GM21723 (cell line): ENCODE data around the gene ADORA3.
"Not testable (repeated sequence)": the region's sequence is repeated elsewhere in the genome, so short reads cannot be mapped to it uniquely, and the experiment has no call there.

ENCODE experiments used
- ATAC-seq: cut with Tn5 transposase; IDR thresholded peaks from one replicate; pipeline ENCODE4 v1.9.1; 2021; ENCODE audit warnings: mild to moderate bottlenecking, moderate library complexity; ENCODE audit not compliant: unreplicated experiment

The ADORA3 gene

DNA sequence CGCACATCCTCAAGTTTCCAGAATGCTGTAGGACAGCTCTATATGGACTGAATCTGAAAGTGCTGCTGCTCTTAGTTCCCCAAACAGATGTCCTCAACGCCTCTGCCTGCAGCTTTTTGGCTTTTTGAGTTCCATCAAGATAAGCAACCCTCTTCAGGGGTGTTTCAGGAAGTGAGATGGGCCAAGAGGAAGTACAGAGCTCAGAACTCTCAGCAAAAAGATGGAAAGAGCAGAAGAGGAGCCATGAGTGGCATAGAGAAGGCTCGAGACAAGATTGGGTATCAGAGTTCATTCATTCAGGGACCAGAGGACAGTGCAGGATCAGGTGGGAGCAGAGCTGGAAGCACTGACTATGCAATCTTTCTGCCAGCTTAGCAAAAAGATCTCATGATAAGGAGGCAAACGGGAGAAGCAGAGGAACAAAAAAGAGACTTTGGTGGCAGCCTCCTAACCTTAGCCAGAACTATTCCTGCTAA lies at the start of gene ADORA3, which contains the start of gene TMIGD3:
ADORA3 (minus strand) TSS at position 49 of the 476 bp plus-strand sequence. CDS start 279 bp downstream, outside the sequence.
TMIGD3 (minus strand) TSS at position 49 of the 476 bp plus-strand sequence. CDS start 279 bp downstream, outside the sequence.
- ATAC-seq: no peak

DNA sequence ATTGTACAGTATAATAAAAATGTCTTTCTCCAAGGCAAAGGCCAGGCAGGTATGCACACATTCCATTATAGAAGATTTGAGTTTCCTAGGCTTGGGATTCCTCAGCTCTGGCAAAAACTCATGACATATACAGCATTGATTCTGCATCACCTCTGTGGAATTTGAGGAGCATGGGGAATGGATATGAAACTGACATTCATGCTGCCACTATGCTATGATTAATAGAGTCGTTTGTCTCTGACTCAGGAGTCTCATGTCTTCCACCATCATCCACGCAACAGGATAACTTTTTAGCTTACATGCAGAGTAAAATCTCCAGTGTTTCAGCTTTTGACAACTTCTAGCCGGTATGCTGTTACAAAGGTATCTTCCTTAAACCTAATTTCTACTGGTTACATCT lies 49.8 kb upstream of the ADORA3 start:
- ATAC-seq: no peak

DNA sequence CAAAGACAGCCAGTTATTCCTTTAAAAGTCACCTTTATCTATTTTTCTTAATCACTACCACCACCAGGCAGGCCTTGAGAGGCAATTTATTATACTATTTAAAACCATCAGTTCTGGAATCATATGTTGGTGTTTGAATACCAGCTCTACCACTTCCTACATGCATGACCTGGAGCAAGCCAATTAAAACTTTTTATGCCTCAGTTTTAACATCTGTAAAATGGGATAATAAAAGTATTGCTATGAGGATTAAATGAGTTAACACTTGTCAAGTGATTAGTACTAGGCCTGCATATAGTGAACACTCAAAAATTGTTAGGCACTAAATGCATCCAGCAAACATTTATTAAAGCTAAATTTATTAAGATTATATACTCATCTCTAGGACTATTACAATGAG lies 49.2 kb upstream of the ADORA3 start:
- ATAC-seq: no peak

- no peak for ATAC-seq
Measured at GRCh38 chr1:111551623-111552411, 48.4 kb upstream of the ADORA3 start.

DNA sequence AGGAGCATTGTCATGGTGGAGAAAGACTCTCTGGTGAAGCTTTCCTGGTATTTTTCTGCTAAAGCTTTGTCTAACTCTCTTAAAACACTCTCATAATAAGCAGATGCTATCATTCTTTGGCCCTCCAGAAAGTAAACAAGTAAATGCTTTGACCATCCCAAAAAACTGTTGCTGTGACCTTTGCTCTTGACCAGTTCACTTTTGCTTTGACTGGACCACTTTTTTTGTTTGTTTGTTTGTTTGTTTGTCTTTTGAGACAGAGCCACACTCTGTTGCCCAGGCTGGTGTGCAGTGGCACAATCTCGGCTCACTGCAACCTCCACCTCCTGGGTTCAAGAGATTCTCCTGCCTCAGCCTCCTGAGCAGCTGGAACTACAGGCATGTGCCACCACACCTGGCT lies 44.4 kb upstream of the ADORA3 start:
- ATAC-seq: not testable (repeated sequence)

- no peak for ATAC-seq
Measured at GRCh38 chr1:111542187-111542586, 38.8 kb upstream of the ADORA3 start.

GRCh38 chr1:111541721-111542120 lies 38.3 kb upstream of the ADORA3 start:
- no peak for ATAC-seq

DNA sequence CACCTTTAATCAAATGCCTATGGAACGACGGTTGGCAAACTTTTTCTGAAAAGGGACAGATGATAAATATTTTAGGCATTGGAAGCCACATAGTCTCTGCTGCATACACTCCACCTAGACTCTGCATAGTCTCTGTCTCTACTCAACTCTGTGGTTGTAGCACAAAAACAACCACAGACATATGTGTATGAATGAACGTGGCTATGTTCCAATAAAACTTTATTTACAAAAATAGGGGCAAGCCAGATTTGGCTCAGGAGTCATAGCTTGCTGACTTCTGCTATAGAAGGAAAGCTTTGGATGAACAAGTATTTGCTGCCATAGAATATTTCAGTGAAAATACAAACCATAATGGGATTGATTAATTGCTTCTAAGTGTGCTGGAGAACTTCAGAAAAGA lies 37.5 kb upstream of the ADORA3 start:
- ATAC-seq: no peak

- no peak for ATAC-seq
Measured at GRCh38 chr1:111538343-111539025, 35.1 kb upstream of the ADORA3 start.

DNA sequence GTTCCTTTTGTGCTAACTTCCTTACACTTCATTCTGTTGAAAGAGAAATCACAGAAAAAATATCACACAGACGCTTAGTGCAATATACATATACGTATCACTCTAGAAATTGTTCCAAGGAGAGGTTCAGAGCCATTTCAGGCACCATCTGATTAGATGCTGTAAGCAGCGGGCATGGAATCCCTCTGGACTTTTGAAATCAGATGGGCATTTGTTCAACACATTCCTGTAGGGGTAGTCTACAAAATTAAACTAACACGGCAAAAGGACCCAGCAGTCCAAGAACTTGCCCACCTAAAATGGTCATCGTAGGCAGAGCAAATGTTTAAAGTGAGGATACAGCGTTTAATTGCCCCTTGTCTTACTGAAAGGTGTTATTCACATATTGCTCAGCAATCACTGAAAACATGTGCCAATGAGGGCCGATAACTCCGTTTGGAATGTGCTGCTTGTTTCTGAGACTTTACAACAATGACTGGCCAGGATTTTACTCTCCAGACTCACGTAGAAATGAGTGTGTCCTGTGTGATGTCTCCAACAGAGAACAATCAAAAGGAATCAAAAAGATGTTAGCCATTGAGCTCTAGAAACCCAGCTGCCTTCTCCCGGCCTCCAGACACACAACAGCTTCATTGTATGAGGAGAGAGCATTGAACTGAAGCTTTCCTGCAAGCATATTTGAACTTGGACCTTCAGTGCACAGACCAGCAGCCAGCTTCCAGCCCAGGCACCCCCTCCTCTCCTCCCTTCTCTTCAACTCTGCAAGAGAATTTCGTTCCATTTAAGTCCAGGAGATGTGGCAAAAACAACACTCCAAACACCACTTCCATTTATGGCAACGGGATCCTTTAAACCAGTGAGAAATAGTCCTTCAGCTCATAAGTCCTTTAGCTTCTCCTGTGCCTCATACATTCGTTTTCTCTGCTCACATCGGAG lies 32.1 kb upstream of the ADORA3 start:
- no peak for ATAC-seq

GRCh38 chr1:111520053-111520452 lies 16.6 kb upstream of the ADORA3 start:
- no peak for ATAC-seq

GRCh38 chr1:111517469-111518225 lies 14.2 kb upstream of the ADORA3 start:
- no peak for ATAC-seq

DNA sequence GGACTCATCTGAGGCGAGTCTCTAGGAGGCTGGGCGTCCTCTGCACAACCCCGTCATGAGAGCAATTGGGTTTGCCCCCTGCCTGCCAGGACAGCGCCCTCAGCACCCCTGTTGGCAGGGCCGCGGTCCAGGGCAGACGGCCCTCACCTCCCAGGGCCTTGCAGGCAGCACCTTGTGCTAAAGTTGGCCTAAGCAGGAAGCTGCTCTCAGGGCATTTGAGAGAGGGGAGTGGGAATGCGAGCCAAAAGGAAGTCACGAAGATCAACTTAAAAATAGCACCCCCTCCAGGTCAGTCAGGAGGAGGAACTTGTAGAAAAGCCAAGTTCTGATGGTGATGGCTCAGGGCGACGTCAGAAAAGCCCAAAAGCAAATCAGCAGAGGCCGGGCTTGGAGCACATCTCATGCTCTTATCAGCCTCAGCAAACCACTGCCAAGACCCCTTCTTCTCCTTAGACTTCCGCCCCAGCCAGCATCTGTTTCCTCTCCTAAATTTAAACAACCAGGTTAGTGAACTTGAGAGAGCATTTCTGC lies 12.6 kb upstream of the ADORA3 start:
- ATAC-seq: no peak

GRCh38 chr1:111515291-111516004 lies 12.0 kb upstream of the ADORA3 start:
- ATAC-seq: no peak

GRCh38 chr1:111513410-111514020 lies 10.1 kb upstream of the ADORA3 start:
- ATAC-seq: no peak

DNA sequence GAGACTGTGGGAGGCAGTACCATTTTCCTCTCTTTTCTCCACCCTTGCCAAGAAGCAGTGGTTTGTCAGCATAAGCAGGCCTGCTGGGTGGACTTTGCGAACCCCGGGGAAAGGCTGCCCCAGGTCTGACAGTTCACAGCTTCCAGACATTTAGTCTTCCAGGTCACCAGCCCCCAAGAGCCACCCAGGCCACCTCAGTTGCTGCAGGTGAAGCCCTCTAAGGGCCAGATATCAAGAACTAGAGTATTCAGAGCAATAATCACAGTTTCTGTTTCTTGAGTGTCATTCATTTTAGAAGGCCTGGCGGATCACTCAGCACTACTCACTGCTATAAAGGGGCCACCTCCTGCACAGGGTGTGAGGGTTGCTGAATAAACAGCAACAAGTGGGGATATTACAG lies 9.5 kb upstream of the ADORA3 start:
- ATAC-seq: no peak

- ATAC-seq: no peak
Measured at GRCh38 chr1:111512132-111512889, 8.9 kb upstream of the ADORA3 start.

DNA sequence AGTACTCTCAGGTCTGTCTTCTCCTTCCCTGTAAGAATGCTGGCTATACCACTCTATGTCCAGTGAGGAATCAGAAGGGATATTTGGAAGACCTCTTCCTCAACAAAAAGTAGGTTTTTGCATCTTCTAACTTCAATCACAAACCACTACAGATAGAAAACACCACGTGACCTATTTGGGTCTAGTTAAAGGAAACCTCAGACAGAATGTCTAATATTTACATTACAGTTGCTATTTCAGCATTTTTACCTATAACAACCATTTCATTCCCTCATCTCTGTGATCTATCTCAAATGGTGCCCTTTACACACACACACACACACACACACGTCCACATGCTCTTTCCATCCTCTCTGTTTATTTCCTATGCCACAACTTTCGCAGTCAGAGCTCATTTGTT lies 7.9 kb upstream of the ADORA3 start:
- ATAC-seq: no peak
